ENCODE measurements around the gene SGPL1.
A peak's percentile ranks its signal among the peaks of the same experiment; 100 is the strongest.
"Not testable (repeated sequence)": the region's sequence is repeated elsewhere in the genome, so short reads cannot be mapped to it uniquely, and the experiment has no call there.

SGPL1 gene

GRCh38 chr10:70908406-70909296 lies 92.9 kb downstream of the SGPL1 start:
- DNase-seq = no peak

- no peak for DNase-seq
These were observed 93.7 kb downstream of the SGPL1 start for GRCh38 chr10:70909326-70909935.

- DNase-seq = no peak
These were observed 95.0 kb downstream of the SGPL1 start for GRCh38 chr10:70910486-70911341.

GRCh38 chr10:70911386-70911785 lies 95.6 kb downstream of the SGPL1 start:
- DNase-seq = no peak

GRCh38 chr10:70912556-70912955 lies 96.8 kb downstream of the SGPL1 start:
- no peak for DNase-seq

GRCh38 chr10:70913191-70913892 lies 97.6 kb downstream of the SGPL1 start:
- DNase-seq = no peak

GRCh38 chr10:70913893-70914240 lies 98.1 kb downstream of the SGPL1 start:
- DNase-seq = no peak

GRCh38 chr10:70914316-70914864 lies 98.6 kb downstream of the SGPL1 start:
- no peak for DNase-seq

- no peak for DNase-seq
These were observed 99.5 kb downstream of the SGPL1 start for GRCh38 chr10:70915206-70915605.

GRCh38 chr10:70915806-70916205 lies 100.1 kb downstream of the SGPL1 start:
- no peak for DNase-seq

GRCh38 chr10:70916241-70916640 lies 100.5 kb downstream of the SGPL1 start:
- DNase-seq = no peak

GRCh38 chr10:70917226-70917625 lies 101.5 kb downstream of the SGPL1 start:
- no peak for DNase-seq

- DNase-seq = no peak
These were observed 101.9 kb downstream of the SGPL1 start for GRCh38 chr10:70917635-70918034.

GRCh38 chr10:70918851-70919530 lies 103.2 kb downstream of the SGPL1 start:
- DNase-seq = no peak

GRCh38 chr10:70919906-70920305 lies 104.2 kb downstream of the SGPL1 start:
- not testable (repeated sequence) for DNase-seq

GRCh38 chr10:70920519-70920918 lies 104.8 kb downstream of the SGPL1 start:
- DNase-seq = no peak

- no peak for DNase-seq
These were observed 105.5 kb downstream of the SGPL1 start for GRCh38 chr10:70921285-70921684.

GRCh38 chr10:70923696-70924095 lies 107.9 kb downstream of the SGPL1 start:
- DNase-seq = no peak

GRCh38 chr10:70925377-70926225 lies 109.9 kb downstream of the SGPL1 start:
- DNase-seq = peak; percentile 55

GRCh38 chr10:70926226-70927000 lies 110.7 kb downstream of the SGPL1 start:
- no peak for DNase-seq

Measured in activated CD4-positive, alpha-beta T cell treated with anti-CD3 and anti-CD28 coated beads, Interleukin-2, amount 50 U/mL, for 1 hour (primary cell).